Nephron (organoid): ENCODE measurements around the gene RAB11A.

Source experiments
- H3K27ac Mint-ChIP-seq, 3 experiments: 2 replicates each; pipeline ENCODE4 v1.8.0; 2020; ENCODE audit warnings: mixed read lengths in 3 of 3, mild to moderate bottlenecking in 2 of 3, moderate library complexity in 1 of 3
- H3K27me3 Mint-ChIP-seq: 2 replicates; pipeline ENCODE4 v1.8.0; 2021; ENCODE audit warnings: low read depth, mild to moderate bottlenecking, moderate library complexity, mixed read lengths
- H3K36me3 Mint-ChIP-seq: 2 replicates; pipeline ENCODE4 v1.8.0; 2020; ENCODE audit warnings: low read depth, mixed read lengths
- H3K4me1 Mint-ChIP-seq: 2 replicates; pipeline ENCODE4 v1.8.0; 2020; ENCODE audit warnings: mixed read lengths
- H3K4me3 Mint-ChIP-seq, 3 experiments: 2 replicates each; pipeline ENCODE4 v1.8.0; 2020; ENCODE audit warnings: mild to moderate bottlenecking in 3 of 3, mixed read lengths in 3 of 3, moderate library complexity in 2 of 3
- H3K9me3 Mint-ChIP-seq: 2 replicates; pipeline ENCODE4 v1.8.0; 2020; ENCODE audit warnings: mixed read lengths
- TF ChIP-seq, protein P1 (sequence below), 3 experiments: fragments of 200-600 bp; sonication (generic); IDR thresholded peaks; one replicate each; pipeline ENCODE4 v1.5.0; 2021; ENCODE audit warnings: antibody characterized with exemption in 3 of 3; ENCODE audit not compliant: unreplicated experiment in 3 of 3

RAB11A gene

DNA sequence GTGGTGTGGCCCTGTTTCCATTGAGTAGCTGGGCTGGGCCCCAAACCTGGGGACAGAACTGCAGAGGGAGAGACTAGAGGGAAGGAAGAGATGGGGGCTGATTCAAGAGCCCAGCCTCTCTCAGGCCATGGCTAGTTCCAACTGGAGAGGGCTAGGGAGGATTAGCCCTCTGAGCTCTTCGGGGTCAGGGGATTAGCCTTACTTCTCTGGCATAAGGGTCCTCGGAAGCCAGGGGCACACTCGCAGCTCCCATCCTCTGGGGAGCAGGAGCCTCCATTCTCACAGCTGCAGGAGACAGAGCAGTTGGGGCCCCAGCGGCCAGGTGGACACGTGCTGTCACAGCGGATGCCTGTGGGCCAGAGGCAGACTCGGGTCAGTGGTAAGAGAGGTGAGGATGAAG, 53.3 kb downstream of the RAB11A start:
- Mint-ChIP-seq H3K9me3 (no peaks in the 10 kb centered on the region), H3K4me1 (peaks cover 14% of the 10 kb centered on the region), H3K4me3 (no peak overlapping the region), H3K36me3 (no peaks in the 10 kb centered on the region), H3K27me3 (no peaks in the 10 kb centered on the region), H3K27ac (no peak overlapping the region)
- TF ChIP-seq, protein P1, sequence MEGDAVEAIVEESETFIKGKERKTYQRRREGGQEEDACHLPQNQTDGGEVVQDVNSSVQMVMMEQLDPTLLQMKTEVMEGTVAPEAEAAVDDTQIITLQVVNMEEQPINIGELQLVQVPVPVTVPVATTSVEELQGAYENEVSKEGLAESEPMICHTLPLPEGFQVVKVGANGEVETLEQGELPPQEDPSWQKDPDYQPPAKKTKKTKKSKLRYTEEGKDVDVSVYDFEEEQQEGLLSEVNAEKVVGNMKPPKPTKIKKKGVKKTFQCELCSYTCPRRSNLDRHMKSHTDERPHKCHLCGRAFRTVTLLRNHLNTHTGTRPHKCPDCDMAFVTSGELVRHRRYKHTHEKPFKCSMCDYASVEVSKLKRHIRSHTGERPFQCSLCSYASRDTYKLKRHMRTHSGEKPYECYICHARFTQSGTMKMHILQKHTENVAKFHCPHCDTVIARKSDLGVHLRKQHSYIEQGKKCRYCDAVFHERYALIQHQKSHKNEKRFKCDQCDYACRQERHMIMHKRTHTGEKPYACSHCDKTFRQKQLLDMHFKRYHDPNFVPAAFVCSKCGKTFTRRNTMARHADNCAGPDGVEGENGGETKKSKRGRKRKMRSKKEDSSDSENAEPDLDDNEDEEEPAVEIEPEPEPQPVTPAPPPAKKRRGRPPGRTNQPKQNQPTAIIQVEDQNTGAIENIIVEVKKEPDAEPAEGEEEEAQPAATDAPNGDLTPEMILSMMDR (IDR thresholded peaks at IDR 0.05; ENCODE audit: unreplicated experiment in 3 of 3) = no peak

DNA sequence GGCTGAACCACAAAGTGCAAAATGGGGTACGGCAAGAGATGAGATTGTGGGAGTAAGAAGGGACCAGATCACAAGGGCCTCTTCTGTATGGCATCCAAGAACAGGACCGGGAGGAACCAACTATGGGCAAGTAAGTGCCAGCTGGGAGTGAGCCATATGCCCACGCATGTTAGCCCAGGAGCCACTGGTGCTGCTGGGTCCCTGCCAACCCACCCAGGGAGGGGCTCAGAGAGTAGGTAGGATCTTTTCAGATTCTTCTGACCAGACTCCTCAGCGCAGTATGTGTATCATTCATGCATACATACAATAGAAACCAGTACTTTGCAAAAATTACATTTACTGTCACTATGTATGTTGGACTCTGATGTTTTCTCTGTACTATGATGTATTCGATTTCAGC, 54.0 kb downstream of the RAB11A start:
- no peaks in the 10 kb centered on the region for H3K9me3 Mint-ChIP-seq
- H3K27me3 Mint-ChIP-seq = no peaks in the 10 kb centered on the region
- H3K4me3 Mint-ChIP-seq = no peak overlapping the region
- H3K27ac Mint-ChIP-seq = no peak overlapping the region
- no peaks in the 10 kb centered on the region for H3K36me3 Mint-ChIP-seq
- peaks cover 13% of the 10 kb centered on the region for H3K4me1 Mint-ChIP-seq
- TF ChIP-seq, protein P1 (IDR thresholded peaks at IDR 0.05; ENCODE audit: unreplicated experiment in 3 of 3) = no peak

DNA sequence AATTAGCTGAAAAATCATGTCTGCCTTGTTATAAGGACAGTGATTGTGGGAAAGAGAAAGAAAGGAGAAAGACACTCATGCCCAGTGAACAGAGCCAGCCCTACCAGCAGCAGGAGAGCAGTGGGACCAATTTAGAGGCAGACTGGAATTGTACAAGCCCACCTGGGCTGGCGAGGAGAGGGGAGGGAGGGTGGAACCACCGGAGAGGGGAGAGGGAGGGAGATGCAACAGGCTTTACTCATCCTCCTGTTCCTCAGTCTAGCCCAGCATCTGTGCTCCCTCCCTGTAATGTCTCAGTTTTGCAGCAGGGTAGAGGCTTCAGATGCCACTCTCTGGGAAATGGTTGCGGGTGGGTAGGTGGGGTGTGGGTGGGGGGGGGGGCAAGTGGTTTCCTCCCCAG, 54.7 kb downstream of the RAB11A start:
- Mint-ChIP-seq H3K9me3 (no peaks in the 10 kb centered on the region), H3K4me1 (peaks cover 13% of the 10 kb centered on the region), H3K36me3 (no peaks in the 10 kb centered on the region), H3K27me3 (no peaks in the 10 kb centered on the region), H3K4me3 (no peak overlapping the region), H3K27ac (no peak overlapping the region)
- TF ChIP-seq, protein P1 (IDR thresholded peaks at IDR 0.05; ENCODE audit: unreplicated experiment in 3 of 3) = no peak

DNA sequence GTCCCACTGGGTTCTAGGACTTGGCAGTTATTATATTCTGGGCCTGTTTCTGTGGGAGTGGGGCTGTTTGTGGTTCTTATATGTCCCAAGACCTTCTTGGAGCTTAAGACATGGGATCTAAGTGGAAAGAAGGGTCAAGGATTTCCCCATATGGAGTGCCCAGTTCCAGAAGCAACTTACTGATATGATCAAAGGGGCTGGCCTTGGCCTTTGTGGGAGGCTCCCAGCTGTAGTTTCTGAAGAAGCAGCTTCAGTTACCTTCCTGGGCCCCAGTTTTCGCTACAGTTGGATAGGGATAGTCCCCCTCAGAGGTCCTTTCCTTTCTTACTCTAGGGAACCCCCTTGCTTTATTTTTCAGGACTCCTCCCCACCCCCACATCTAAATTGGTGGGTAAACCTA, 56.0 kb downstream of the RAB11A start:
- Mint-ChIP-seq H3K9me3 (no peaks in the 10 kb centered on the region), H3K36me3 (no peaks in the 10 kb centered on the region), H3K4me1 (peaks cover 10% of the 10 kb centered on the region), H3K27me3 (no peaks in the 10 kb centered on the region), H3K4me3 (no peak overlapping the region), H3K27ac (no peak overlapping the region)
- TF ChIP-seq, protein P1 (IDR thresholded peaks at IDR 0.05; ENCODE audit: unreplicated experiment in 3 of 3) = no peak

DNA sequence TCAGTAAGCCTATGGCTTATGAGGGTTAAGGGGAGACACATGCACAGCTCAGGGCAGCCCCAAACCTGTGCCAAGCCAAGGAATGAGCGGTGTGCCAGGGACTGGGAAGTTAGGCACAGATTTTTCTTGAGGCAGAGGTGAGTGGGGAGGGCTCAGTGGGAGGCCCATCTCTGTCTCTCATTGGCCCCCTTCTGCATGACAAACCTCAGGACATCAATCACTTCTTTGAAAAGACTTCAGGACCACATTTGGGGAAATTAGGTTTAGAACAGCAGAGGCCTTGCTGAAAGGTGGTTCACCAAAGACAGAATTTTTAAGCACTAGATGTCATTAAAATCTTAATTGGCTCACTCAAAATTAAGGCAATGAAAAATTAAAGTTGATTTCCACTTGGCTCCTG, 57.2 kb downstream of the RAB11A start:
- Mint-ChIP-seq H3K36me3 (no peaks in the 10 kb centered on the region), H3K27ac (no peak overlapping the region), H3K4me3 (no peak overlapping the region), H3K27me3 (no peaks in the 10 kb centered on the region), H3K9me3 (no peaks in the 10 kb centered on the region), H3K4me1 (peaks cover 1% of the 10 kb centered on the region)
- TF ChIP-seq, protein P1 (IDR thresholded peaks at IDR 0.05; ENCODE audit: unreplicated experiment in 3 of 3) = no peak

DNA sequence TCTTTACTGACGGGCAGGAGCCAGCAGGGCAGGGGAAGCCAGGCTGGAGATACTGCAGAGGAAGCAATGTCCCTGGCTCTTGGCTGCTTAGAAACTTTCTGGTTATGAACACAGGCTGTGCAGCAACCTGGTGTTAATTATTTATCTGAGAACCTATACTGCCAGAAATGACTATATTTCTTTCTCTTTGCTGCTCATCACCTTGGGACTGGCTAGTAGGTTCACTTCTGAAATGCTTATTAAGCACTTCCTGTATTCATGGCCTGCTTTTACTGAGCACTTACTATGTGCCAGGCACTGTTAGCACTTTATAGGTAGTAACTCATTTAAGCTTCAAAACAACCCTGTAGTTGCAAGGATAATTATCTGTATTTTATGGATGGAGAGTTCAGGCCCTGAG, 57.6 kb downstream of the RAB11A start:
- no peaks in the 10 kb centered on the region for H3K27me3 Mint-ChIP-seq
- no peak overlapping the region for H3K4me3 Mint-ChIP-seq
- H3K36me3 Mint-ChIP-seq = no peaks in the 10 kb centered on the region
- H3K27ac Mint-ChIP-seq = no peak overlapping the region
- TF ChIP-seq, protein P1 (IDR thresholded peaks at IDR 0.05; ENCODE audit: unreplicated experiment in 3 of 3) = no peak
- H3K4me1 Mint-ChIP-seq = no peaks in the 10 kb centered on the region
- H3K9me3 Mint-ChIP-seq = no peaks in the 10 kb centered on the region
